GM21423 (cell line): ENCODE results near the gene S100A9.
"Not testable (repeated sequence)": the region's sequence is repeated elsewhere in the genome, so short reads cannot be mapped to it uniquely, and the experiment has no call there.

Source experiments
- ATAC-seq: cut with Tn5 transposase; IDR thresholded peaks from one replicate; pipeline ENCODE4 v1.9.1; 2021; ENCODE audit warnings: mild to moderate bottlenecking, moderate library complexity; ENCODE audit not compliant: unreplicated experiment

Gene S100A9

DNA sequence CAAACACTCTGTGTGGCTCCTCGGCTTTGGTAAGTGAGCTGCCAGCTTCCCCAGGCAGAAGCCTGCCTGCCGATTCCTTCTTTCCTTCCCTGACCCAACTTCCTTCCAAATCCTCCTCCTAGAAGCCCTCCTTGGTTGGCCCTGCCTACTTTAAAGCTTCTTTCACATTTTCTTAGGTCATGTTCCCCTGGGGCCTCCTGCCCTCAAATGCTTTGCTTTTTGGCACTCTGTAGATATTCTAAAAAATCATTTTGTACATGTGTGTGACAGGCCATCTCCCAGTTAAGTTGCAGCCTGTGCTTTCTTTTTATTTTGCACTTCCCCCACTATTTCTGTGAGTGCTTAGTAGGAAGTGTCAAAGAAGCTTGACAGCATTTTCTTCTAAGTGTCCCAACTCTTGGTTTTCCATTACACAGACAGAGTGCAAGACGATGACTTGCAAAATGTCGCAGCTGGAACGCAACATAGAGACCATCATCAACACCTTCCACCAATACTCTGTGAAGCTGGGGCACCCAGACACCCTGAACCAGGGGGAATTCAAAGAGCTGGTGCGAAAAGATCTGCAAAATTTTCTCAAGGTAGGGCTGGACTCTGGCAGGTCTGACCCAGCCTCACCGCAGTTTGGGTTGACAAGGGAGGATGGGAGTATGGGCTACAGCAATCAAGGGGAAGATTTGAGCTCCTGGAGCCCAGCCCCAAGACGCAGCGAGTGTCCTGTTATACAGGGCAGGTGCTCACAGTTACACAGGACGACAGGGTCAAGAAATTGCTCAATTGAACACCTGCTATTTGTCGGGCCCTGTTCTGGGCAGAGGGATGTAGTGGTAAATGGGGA is at the start of gene S100A9:
S100A9 (plus strand) TSS at position 2 of the 838 bp plus-strand sequence; CDS start at position 432, 430 bp downstream.
- ATAC-seq: no peak

DNA sequence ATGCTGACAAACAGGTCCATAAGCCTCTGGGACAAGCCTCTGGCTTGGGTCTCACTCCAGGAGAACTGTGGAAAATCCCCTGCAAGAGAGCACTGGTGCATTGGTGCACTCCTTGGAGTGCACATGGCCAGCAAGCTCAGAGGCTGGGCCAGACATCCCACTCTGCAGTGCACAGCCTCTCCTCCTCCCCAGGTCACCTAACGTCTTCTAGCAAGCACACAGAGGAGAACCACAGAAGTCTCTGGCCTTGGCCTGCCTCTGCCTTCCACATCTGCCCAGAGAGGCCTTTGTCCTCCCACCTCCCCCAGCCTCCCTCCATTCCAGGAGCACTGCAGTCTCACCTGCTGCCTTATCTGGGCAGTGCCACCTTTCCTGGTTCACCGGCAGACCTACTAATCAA is 49.1 kb upstream of the S100A9 start:
- no peak for ATAC-seq

DNA sequence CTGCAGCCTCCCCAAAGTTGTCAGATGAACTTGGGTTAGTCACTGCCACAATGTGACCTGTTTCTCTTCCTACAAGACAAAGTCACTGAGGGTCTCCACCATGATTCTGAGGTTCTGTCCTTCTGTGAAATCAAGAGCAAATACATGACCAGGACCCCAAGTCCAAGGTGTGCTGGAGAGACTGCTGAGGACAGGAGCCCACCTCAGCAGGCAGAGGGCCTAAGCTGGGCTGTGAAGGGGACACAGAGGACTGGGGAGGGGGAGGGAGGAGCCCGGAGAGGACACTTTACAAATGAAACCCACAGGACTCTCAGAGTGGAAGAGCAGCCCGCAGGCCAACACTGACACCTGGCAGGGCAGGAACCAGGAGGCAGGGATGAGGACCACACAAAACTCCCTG is 48.2 kb upstream of the S100A9 start:
- ATAC-seq: no peak

DNA sequence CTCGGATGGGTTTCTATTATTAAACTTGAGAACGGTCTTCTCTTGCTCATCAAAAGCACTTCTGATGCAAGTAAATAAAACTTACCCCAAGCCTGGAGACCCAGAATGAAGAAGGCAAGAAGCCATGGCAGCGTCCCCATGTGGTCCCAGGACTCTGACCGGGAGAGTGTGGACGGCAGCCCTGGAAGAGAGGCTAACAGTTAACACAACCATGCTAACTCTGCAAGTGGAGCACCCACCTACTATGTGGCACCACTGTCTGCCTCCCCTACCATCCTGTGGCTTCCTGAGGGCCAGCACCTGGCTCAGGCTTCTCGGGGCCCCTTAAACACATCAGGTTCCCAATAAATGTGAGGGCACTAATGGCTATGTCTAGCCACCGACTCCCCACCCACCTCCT is 47.1 kb upstream of the S100A9 start:
- no peak for ATAC-seq

DNA sequence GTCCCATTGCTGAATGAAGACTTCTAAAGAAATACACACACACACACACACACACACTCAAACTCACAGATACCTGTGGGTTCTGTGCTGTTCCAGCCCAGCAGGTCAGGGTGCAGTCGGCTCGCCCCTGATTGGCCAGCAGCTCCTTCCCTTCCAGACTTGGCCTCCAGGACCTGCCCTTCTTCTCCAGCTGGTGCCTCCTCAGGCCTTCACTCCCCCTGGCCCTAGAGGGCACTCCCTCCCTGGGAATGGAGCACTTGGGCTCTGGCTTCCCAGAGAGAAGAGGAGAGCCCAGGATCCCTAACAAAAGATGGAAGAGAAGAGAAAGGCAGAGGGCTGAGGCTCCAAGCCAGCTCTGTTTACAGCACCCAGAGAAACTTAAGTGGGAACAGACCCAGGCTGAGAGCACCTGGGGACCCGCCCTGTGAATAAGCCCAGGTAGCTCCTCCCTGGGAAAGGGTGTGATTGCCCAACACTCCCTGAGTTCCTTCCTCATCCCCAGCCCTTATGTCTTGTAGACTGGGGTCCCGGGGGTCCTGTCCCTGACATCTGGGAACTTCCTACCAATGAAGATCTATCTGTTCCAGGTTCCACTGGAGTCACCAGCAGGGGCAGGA is 45.0 kb upstream of the S100A9 start, which contains the start of gene PGLYRP3:
PGLYRP3 (minus strand) TSS at position 383 of the 617 bp plus-strand sequence. CDS start 2,287 bp downstream, outside the sequence.
- ATAC-seq: no peak

DNA sequence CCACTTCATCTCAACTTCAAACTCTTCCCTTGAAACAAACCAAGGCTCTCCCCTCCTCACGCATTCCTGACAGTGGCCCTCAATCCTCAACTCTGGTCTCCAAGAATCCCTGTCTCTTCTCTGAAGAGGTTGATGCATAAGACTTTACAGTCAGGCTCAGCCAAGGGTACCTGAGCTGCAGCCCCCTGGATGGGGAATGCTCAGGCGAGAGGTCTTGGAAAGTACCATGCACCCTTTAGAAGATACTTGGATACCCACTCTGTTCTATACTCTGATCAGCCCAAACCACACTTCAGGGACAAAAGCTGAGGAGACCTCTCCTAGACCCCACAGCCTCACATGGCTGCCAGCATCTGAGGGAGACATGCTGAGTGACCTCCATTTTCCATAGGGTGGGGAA is 44.4 kb upstream of the S100A9 start:
- no peak for ATAC-seq

DNA sequence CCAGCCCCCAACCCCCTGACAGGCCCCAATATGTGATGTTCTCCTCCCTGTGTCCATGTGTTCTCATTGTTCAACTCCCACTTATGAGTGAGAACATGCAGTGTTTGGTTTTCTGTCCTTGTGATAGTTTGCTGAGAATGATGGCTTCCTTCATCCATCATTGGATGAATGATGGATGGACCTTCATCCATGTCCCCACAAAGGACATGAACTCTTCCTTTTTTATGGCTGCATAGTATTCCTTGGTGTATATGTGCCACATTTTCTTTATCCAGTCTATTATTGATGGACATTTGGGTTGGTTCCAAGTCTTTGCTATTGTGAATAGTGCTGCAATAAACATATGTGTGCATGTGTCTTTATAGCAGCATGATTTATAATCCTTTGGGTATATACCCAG is 43.3 kb upstream of the S100A9 start:
- not testable (repeated sequence) for ATAC-seq

DNA sequence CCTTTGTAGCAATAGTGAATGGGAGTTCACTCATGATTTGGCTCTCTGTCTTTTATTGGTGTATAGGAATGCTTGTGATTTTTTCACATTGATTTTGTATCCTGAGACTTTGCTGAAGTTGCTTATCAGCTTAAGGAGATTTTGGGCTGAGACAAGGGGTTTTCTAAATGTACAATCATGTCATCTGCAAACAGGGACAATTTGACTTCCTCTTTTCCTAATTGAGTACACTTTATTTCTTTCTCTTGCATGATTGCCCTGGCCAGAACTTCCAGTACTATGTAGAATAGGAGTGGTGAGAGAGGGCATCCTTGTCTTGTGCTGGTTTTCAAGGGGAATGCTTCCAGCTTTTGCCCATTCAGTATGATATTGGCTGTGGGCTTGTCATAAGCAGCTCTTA is 41.6 kb upstream of the S100A9 start:
- not testable (repeated sequence) for ATAC-seq

DNA sequence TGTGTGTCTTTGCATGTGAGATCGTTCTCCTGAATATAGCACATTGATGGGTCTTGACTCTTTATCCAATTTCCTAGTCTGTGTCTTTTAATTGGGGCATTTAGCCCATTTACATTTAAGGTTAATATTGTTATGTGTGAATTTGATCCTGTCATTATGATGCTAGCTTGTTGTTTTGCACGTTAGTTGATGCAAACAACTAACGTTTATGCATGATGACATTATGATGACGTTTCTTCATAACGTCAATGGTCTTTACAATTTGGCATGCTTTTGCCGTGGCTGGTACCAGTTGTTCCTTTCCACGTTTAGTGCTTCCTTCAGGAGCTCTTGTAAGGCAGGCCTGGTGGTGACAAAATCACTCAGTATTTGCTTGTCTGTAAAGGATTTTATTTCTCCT is 39.5 kb upstream of the S100A9 start:
- not testable (repeated sequence) for ATAC-seq

DNA sequence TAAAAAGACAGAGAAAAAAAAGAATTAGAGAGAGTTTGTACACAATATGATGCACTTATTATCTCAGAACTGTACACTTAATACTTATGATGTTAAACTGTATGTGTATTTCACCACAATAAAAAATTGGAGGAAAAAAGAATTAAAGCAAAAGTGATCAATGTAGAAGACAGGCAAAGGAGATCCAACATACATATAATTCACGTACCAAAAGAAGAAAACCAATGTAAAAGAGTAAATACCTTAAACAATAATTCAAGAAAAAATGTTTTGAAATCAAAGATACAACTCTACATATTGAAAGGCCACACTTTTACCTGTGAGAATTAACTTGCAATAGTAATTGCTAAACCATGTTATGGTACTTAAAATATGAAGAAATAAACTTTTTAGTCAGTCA is 35.1 kb upstream of the S100A9 start:
- ATAC-seq: no peak

DNA sequence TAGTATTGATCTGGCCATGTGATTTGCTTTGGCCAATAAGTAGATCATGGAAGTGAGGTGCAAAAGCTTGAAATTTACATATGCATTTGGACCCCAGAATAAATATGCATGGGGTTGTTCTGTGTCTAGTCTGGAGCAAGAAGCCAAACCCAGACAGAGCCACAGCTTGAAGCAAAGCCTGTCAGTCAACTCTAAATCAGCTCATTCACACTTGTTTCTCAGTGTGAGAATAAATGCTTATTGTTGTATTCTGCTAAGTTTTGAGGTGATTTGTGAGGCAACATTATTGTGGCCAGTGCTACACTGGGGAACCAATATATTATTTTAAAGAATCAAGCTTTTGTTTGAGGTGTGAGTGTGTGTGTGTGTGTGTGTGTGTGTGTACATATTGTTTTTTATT is 32.7 kb upstream of the S100A9 start:
- no peak for ATAC-seq

DNA sequence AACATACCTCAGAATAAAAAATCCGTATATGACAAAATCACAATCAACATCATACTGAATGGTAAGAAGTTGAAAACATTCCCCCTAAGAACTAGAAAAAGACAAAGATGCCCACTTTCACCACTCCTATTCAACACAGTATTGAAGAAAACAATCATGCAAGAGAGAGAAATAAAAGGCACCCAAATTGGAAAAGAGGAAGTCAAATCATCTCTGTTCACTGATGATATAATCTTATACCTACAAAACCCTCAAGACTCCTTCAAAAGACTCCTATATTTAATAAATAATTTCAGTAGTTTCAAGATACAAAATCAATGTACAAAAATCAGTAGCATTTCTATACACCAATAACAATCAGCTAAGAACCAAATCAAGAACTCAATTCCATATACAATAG is 23.8 kb upstream of the S100A9 start:
- ATAC-seq: no peak

DNA sequence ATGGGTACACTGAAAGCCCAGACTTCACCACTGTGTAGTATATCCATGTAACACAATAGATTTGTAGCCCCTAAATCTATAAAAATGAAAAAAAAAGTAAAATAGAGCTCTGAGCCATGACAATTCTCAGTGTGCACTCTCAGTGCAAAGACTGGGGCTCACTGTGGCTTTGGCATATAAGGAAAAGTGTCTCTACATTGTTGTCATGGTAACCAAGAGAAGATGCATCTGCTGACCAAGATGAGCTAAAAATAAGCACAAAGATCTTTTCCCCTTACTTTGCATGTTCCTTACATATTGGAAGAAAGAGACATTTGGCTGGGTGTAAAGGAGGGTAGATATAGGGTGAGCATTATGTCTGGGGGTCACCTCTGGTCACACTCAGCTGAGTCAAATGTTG is 21.0 kb upstream of the S100A9 start:
- ATAC-seq: no peak

DNA sequence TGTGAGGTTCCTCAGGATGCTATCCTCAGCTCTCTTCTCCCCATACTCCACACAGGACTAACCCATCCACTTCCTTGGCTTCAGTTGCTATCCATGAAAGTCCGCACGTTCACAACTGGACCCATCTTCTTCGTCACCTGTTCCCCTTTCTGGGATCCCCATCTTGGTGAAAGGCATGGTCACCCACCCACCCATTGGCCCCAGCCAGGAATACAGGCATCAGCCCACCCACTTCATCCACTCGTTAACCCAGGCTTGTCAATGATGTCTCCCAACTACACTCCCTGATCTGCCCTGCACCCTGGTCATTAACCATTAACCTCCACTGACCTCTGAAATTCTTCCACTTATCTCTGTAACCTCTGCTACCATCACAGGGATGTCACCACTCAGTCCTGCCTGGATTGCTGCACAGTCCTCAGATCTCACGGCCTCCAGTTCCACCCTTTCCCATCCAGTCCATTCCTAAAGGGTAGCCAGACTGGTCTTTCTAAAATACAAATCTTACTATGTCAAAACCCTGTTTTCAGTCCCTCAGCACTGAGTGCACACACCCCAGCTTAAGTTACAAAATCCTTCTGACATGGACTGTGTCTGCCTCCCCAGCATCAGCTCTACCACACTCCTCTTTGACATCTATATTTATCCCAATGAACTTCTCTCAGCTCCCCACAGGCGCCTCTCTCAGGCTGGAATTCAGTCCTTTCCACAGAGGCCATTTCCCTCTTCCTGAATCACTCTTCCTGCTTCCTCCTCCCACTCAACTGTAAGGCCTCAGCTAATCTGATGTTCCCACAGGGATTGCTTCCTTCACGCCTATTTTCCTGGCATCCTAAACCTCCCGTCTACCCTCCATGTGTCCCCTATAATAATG is 19.4 kb upstream of the S100A9 start:
- ATAC-seq: no peak

DNA sequence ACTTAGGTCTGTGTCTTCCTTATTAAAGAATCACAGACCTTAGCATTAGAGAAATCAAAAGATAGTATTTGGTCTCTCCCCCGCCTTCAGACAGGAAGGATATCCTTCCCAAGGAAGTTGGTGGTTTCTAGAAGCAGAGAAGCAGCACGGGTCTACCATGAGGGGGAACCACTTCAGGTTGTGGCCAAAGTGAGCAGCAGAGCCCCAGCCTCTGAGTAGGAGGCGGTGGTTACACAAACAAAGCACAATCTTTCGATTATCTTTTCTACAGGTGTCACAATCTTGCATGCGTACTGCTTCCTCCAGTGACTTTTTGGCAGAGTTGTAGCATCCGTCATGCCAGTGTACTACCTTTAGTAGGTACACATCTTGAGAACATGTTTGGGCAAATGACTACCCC is 17.9 kb upstream of the S100A9 start:
- no peak for ATAC-seq

DNA sequence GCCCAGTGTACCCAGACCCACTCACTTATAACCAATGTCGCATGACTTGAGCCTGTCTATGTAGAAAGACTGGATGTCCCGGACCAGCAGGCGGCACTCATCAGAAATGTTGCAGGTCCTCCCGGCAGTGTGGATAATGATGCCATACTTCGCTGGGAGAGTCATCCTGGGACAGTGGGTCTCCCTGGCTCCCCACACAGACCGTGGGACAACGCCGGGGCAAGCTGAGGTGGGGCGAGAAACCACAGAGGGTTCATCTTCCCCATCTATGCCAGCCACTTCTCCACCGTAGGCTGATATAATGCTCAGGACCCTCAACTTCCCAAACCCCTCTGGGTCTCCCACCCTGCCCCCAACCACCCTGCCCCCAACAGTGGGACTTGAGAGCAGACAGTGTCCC is 17.3 kb upstream of the S100A9 start:
- ATAC-seq: no peak

DNA sequence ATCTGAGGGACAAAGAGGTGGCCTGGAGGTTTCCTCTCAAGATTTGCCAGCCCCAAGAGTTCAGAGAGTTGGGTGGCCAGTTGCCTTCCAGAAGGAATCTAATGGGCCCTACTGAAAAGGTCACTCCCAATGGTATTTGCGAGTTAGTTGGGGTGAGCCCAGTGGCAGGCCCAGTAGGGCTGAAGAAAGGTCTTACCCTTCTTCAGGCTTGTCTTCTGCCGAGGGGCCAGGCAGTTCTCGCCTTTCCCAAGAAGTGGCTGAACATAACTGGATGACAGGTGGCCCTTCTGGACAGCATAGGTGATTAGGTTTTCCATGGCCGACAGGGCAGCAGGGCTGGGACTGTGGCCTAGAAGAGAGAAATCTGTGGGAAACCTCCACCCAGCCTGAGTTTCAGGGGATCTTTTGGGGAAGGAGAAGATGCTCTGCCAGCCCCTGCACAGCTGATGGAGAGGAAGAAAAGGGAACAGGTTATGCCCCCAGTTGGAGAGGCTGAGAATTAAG is 16.2 kb upstream of the S100A9 start:
- no peak for ATAC-seq

DNA sequence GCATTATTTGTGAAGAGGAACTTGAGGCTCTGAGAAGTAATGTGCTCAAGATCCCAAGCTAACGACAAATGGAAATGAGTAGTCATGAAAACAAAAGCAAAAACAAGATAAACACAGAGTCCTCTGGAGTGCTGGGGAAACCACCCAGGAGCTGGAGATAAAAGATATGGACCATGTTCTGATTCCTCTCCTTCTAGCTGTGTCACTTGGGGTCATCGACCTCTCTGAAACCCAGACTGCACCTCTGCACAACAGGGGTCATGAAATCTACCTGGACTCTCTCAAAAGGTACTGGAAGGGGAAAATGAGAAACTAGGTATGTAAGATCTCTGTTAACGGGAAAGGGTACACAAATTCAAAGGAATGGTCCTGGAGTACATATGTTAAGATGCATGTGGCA is 15.5 kb upstream of the S100A9 start:
- no peak for ATAC-seq

DNA sequence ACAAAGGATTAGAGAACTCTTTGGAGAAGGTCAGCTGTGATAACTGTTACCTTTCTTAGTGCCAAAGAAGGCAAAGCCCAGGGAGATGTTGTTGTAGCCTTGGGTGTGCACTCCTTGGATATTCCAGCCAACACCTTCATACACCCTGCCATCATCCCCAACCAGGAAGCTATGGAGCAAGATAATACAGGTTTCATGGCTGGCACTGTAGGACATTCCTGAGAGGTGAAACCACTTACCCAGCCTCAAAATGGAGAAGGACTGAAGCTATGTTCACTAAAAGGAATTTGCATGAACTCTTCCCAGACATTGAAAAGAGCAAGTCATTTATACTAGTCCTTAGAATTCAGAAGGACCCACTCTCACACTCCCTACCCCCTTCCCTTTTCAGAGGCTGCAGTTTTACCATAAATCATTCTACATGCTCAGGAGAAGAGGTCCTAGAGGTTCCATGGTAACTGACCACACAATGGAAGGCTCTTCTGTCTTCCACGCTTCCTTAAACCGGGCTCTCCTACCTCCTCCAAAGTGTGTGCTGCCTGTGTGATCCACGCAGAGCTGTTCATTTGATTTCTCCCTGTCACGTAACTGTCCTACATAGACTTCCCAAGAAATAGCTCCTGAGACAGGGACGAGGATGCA is 14.5 kb upstream of the S100A9 start:
- no peak for ATAC-seq

DNA sequence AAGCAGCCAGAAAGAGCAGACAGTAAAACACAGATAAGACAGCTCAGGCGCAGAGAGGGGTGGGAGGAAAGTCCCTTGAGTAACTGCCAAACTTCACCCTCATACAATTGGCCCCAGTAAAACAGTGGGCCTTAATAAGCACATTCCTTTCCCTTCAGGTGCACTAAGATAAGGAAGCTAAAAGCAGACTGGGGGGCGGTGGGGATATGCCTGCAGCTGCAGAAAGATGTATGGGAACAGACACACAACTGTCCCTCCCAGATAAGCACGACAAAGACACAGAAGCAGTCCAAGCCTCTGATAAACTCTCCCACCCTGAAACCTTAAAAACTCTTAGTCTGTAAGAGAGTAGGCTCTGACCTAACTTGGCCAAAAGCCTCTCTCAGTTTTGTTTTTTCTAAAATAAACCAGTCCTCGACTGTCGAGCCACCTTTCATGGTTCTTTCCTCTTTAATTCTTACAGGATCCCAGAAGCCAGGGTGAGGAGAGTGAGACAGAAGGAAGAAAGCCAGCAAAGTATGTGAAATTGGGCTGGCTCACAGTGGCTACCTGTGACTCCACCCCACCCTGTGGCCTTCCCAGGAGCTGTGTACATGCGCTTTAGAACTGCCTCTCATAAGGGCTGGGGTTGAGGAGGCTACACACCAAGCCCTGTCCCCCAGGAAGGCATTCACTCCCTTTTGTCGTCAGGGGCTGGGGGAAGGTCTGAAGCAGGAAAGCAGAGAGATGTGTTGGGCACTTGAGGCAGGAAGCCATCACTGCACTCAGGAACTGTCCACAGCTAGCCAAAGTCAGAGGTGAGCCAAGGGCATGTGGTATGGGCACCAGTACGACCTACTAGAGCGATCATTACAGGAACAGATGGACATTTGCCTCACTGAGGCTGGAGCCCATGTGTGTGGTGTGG is 13.6 kb upstream of the S100A9 start:
- no peak for ATAC-seq
